Lung microvascular endothelial cell (primary cell): ENCODE results near the gene CD99. TPM values are rescaled to one million over a fixed set of nuclear protein-coding genes. Genes with fewer than 3 reads are reported as not detected.
A peak's percentile ranks its signal among the peaks of the same experiment; 100 is the strongest.
"Not testable (repeated sequence)": the region's sequence is repeated elsewhere in the genome, so short reads cannot be mapped to it uniquely, and the experiment has no call there.

Experiments used
- DNase-seq, 2 donors: peaks; one replicate each; pipeline versions ENCODE4 v3.0.0 to v3.0.0-alpha.2; 2010; ENCODE audit warnings: low read depth in 2 of 2
- total RNA-seq: library from RNA; depleted of rRNA; stranded (reverse); fragments of >200 nt; gene quantifications from 2 replicates; pipeline ENCODE4 v1.2.1, GENCODE V29; 2014

Gene CD99
- total RNA-seq, 1 donor from 2014 or later, result 181 TPM

GRCh38 chrX:2723286-2723879, 32.3 kb downstream of the CD99 start:
- no peak for DNase-seq

- not testable (repeated sequence) for DNase-seq
These were observed 36.2 kb downstream of the CD99 start for GRCh38 chrX:2727264-2727663.

DNA sequence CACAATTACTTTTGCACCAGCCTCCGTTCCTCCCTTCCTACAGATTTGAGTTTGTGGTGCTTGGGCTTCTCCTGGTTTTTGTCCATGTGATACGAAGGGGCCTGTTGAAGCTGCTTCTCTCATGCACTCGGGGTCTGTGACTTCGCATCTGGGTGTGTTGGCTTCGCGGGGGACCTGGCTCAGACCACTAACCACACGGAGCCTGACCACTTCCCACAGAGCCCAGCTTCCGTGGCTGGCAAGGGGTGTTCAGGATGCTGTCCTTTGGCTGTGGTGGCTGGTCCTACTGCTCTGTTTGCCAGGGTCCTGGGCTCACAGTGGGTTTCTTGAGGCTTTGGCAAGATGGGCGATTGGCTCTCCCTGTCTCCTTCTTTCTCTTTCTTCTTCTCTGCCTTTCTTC, 41.0 kb downstream of the CD99 start:
- DNase-seq, result no peak

GRCh38 chrX:2732649-2733048, 41.6 kb downstream of the CD99 start:
- DNase-seq, result no peak

DNA sequence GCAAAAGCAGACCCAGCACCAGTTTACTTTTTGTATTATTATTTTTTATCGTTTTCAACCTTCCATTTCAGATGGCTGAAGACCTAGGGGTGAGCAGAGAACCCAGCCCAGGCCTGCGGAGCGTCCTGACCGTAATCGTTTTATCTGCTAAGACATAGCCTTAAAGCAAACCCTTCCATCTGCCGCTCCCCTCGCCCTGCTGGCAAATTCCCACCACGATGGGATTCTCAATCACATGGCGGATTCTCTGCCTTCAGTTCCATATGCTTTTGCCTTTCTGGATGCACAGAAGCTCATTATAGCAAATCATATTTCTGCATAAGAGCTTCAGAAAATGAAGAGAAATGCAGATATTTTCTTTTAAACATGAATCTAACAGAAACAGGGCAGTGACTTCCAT, 42.2 kb downstream of the CD99 start:
- no peak for DNase-seq

- DNase-seq, result no peak
These were observed 44.2 kb downstream of the CD99 start for GRCh38 chrX:2735270-2735669.

- DNase-seq, result no peak
These were observed 49.6 kb downstream of the CD99 start for GRCh38 chrX:2740672-2741071.

DNA sequence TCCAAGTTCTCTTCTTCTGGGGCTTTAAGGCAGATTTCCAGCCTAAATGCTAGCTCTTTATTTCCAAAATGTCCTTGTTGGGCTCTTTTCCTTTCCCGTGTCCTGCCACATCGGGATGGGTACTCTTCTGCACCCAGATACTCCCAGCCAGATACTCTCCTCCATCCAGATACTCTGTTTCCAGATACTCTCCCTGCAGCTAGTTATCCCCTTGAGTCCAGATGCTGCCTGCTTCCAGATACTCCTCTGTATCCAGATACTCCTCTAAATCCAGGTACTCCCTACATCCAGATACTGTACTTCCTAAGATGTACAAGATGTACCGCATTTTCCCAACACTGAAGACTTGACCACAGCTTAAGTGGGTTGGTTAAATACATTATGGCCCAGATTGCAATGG, 50.3 kb downstream of the CD99 start:
- DNase-seq, result no peak

DNA sequence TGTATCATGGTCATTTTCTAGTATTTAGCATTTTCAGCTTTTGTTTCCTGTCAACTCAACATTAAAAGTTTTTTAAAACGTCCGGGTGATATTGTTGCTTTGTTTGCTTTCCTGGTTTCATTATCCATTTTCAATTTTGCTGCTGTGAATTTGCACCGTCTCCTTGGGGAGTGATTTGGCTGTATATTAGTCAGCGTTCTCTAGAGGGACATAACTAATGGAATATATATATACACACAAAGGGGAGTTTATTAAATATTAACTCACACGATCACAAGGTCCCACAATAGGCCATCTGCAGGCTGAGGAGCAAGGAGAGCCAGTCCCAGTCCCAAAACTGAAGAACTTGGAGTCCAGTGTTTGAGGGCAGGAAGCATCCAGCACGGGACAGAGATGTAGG, 55.2 kb downstream of the CD99 start:
- peak; percentile 22 to 30 for DNase-seq

GRCh38 chrX:2748171-2748814, 57.2 kb downstream of the CD99 start:
- DNase-seq, result no peak

- DNase-seq, result no peak
These were observed 57.7 kb downstream of the CD99 start for GRCh38 chrX:2748815-2749188.

DNA sequence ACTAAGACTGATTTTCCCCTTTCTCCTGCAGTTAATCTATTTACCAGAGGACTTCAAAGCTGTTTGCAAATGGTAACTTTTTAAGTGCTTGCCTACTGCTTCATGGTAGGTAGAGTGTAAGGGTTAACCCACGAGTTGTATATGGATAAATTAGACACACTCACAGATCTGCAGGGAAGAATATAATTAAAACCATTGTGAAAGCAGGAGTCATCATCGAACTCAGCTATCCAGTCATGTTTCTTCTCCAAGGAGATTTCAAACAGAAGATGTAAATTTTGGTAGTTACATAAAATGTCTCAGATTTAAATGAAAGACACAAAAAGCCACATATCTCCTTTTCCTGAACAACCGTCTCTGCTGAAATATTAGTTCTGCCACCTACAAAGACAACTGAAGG, 60.2 kb downstream of the CD99 start:
- no peak for DNase-seq

GRCh38 chrX:2751874-2752300, 60.8 kb downstream of the CD99 start, which contains the start of gene XG:
Gene XG, plus strand, starts transcription at chrX:2752040. Its CDS starts 235 bp downstream, at chrX:2752275.
- not testable (repeated sequence) for DNase-seq

DNA sequence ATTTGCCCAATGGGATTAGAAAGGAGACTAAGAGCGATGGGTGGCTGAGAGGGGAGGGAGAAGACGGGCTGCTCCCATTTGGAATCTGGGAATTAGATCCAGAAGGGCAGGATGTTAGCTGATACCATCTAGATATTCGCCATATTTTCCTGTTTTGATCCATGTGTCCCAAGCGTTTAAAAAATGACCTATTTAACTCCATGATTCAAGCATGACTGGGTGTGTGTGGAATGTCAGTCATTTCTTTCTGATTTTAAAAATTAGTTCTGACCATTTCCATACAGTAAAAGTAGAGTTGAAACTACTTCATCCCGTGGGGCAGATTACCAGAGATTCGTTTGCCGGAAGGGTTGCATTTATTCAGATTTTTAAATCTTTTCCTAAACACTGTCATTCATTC, 61.3 kb downstream of the CD99 start:
- DNase-seq, result peak; percentile 12 to 49

- not testable (repeated sequence) for DNase-seq
These were observed 64.1 kb downstream of the CD99 start for GRCh38 chrX:2755163-2755715.

DNA sequence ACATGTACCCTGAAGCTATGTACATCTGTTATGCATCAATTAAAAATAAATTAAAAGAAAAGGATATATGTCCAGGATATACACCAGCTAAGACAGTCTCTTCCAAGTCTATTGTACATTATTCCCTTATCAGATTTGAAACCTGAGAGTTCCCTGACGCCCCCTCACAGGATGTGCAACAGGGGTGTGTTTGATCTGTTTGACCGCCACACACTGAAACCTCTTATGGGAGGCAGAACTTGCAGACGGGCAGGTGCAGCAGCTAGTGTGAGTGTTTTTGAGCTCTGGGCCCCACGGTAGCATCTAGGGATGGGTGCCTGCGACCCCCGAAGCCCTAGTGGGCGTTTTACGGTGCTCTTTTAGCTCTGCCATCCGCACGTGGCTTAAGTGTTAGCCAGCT, 65.5 kb downstream of the CD99 start:
- no peak for DNase-seq

DNA sequence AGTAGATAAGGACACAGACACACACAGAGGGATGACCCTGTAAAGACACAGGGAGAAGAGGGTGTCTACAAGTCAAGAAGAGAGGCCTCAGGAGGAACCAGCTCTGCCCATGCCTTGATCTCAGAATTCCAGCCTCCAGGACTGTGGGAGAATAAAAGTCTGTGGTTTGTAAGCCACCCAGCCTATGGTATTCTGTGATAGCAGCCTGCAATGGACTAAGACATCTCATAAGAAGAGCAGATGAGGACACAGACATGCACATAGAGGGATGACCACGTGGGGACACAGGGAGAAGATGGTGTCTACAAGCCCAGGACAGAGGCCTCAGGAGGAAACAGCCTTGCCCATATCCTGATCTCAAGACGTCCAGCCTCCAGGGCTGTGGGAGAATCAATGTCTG, 70.2 kb downstream of the CD99 start:
- no peak for DNase-seq

- peak in 1 of 2 donors; percentile 68 for DNase-seq
These were observed 71.6 kb downstream of the CD99 start for GRCh38 chrX:2762671-2763070.

DNA sequence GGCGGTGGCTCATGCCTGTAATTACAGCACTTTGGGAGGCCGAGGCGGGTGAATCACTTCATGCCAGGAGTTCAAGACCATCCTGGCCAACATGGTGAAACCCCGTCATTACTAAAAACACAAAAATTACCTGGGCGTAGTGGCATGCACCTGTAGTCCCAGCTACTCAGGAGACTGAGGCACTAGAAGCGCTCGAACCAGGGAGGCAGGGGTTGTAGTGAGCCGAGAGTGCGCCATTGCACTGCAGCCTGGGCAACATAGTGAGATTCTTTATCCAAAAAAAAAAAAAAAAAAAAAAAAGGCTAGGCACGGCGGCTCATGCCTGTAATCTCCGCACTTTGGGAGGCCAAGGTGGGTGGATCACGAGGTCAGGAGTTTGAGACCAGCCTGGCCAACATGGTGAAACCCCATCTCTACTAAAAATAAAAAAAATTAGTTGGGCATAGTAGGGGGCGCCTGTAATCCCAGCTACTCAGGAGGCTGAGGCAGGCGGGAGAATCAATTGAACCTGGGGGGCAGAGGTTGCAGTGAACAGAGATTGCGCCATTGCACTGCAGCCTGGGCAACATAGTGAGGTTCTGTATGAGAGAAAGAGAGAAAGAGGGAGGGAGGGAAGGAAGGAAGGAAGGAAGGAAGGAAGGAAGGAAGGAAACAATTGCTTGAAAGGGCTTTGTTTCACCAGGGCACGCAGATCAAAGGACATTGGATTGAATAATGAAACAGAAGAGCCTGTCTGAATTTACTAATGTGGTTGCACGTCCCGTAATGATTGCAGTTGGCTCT, 73.9 kb downstream of the CD99 start:
- not testable (repeated sequence) for DNase-seq

DNA sequence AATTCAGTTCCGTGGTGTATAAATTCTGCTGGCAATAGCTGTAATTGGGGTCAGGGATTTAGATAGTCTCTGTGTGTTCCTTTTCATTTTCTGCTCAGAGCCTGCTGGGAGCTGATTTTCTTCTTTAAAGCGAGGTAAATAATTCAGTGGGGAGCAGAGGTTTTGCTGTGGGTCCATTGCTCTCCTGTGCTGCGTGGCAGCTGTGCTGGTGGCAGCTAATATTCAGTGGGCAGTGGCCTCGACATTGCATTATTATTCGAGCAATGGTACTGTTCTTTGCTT, 74.4 kb downstream of the CD99 start:
- no peak for DNase-seq

DNA sequence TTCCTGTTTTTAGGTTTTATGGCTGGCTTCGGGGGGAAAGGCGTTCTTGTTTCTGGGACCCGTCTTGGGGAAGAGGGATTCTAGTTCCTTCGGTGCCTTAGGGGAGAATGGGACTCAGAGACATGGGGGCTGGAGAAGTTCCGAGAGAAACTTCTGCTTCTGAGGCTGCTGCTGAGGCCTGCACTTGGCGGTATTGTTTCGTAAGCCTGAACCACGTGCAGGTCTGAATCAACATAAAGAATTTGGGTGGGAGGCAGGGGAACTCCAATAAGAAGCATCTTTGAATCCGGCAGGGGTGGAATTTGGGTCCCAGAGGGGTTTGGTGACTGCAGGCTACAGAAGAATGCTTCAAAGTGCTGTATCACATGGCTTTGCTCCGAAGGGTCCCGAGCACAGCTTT, 75.8 kb downstream of the CD99 start:
- DNase-seq, result no peak

GRCh38 chrX:2767631-2768455, 76.7 kb downstream of the CD99 start:
- DNase-seq, result no peak
